Measurements from ENCODE around the gene VAPA. TPM values are rescaled to one million over a fixed set of nuclear protein-coding genes. Genes with fewer than 3 reads are reported as not detected.
A peak's percentile ranks its signal among the peaks of the same experiment; 100 is the strongest.

VAPA gene
- total and polyA plus RNA-seq, 9 of the 15 experiments (the other 6 are each of a cell fraction or from before 2014, with no cell fraction given), result 219 to 902 (median 526) TPM

DNA sequence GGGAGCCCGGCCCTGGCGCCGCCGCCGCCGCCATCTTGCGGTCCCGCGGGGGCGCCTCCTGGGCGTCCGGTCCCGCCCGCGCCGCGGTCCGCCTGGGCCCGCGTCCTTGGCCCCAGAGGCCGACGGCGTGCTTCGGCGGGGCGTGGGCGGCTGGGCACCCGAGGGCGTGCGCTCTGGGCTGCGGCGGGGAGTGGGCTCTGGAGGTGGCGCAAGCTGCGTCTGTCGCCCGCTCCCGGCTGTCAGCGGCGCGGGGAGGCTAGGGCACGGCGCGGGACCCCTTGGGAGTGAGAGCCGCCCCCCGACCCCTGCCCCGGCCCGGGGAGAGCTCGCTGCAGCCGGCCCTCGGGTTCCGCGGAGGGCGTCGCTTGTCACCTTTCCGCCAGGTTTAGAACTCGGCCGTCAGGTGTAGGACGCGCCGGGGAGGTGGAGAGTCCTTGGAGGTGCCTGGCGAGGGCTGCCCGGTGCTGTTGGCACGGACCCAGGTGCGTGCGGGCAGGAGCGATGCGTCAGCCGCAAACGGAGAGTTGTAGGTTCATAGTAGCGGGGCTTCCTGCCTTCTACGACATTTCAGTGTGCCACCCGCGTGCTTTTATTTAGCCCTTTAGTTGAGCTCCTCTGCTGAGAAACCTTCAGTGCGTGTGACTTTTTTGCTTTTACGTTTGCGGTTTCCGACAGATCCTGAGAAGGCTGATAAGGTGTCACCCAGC is 921 bp downstream of the VAPA start (continued):
- TF ChIP-seq ZNF778 (CRISPR knock-in tag; IDR thresholded peaks at IDR 0.05) (no peak), RBM22 (IDR thresholded peaks at IDR 0.05; ENCODE audit: low read depth, low read length, poor library complexity, severe bottlenecking) (no peak), SMARCB1 (IDR thresholded peaks at IDR 0.05; ENCODE audit: insufficient read length, low read depth) (no peak), POU5F1 (IDR thresholded peaks at IDR 0.05; ENCODE audit: borderline replicate concordance, low read depth, low read length, partially characterized antibody) (no peak), ZNF41 (CRISPR knock-in tag; conservative IDR thresholded peaks at IDR 0.05) (peak; percentile 10; the same call in 1 of the 2 replicates), ZNF444 (CRISPR knock-in tag; IDR thresholded peaks at IDR 0.05) (peak; percentile 50; the same call in 1 of the 2 replicates), GTF2E2 (tag; IDR thresholded peaks at IDR 0.05) (no peak), NCOA6 (IDR thresholded peaks at IDR 0.05) (no peak), MTF1 (CRISPR knock-in tag; IDR thresholded peaks at IDR 0.05; ENCODE audit: borderline replicate concordance) (no peak), ZNF766 (CRISPR knock-in tag; conservative IDR thresholded peaks at IDR 0.05) (no peak), TAF7 (tag; IDR thresholded peaks at IDR 0.05) (peak; percentile 33; the same call in 1 of the 2 replicates), ZNF707 (CRISPR knock-in tag; conservative IDR thresholded peaks at IDR 0.05) (peak; percentile 64; the same call in 1 of the 2 replicates), EZH2 (IDR thresholded peaks at IDR 0.05; ENCODE audit: borderline replicate concordance, low read depth, low read length) (no peak), CBX5 (IDR thresholded peaks at IDR 0.05; ENCODE audit: borderline replicate concordance, low read depth) (no peak), ELF2 (CRISPR knock-in tag; IDR thresholded peaks at IDR 0.05) (no peak), MECOM (CRISPR knock-in tag; IDR thresholded peaks at IDR 0.05) (no peak), SREBF1 (IDR thresholded peaks at IDR 0.05; ENCODE audit: borderline replicate concordance, low read depth, low read length) (no peak), ATF1 (CRISPR knock-in tag; IDR thresholded peaks at IDR 0.05) (no peak), ATF1 (tag; IDR thresholded peaks at IDR 0.05) (peak; percentile 73), USF2 (CRISPR knock-in tag; IDR thresholded peaks at IDR 0.05) (no peak)
- TF ChIP-seq, protein P1, sequence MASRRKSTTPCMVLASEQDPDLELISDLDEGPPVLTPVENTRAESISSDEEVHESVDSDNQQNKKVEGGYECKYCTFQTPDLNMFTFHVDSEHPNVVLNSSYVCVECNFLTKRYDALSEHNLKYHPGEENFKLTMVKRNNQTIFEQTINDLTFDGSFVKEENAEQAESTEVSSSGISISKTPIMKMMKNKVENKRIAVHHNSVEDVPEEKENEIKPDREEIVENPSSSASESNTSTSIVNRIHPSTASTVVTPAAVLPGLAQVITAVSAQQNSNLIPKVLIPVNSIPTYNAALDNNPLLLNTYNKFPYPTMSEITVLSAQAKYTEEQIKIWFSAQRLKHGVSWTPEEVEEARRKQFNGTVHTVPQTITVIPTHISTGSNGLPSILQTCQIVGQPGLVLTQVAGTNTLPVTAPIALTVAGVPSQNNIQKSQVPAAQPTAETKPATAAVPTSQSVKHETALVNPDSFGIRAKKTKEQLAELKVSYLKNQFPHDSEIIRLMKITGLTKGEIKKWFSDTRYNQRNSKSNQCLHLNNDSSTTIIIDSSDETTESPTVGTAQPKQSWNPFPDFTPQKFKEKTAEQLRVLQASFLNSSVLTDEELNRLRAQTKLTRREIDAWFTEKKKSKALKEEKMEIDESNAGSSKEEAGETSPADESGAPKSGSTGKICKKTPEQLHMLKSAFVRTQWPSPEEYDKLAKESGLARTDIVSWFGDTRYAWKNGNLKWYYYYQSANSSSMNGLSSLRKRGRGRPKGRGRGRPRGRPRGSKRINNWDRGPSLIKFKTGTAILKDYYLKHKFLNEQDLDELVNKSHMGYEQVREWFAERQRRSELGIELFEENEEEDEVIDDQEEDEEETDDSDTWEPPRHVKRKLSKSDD (conservative IDR thresholded peaks at IDR 0.05; ENCODE audit: low read length), result no peak
- TF ChIP-seq, protein P2, sequence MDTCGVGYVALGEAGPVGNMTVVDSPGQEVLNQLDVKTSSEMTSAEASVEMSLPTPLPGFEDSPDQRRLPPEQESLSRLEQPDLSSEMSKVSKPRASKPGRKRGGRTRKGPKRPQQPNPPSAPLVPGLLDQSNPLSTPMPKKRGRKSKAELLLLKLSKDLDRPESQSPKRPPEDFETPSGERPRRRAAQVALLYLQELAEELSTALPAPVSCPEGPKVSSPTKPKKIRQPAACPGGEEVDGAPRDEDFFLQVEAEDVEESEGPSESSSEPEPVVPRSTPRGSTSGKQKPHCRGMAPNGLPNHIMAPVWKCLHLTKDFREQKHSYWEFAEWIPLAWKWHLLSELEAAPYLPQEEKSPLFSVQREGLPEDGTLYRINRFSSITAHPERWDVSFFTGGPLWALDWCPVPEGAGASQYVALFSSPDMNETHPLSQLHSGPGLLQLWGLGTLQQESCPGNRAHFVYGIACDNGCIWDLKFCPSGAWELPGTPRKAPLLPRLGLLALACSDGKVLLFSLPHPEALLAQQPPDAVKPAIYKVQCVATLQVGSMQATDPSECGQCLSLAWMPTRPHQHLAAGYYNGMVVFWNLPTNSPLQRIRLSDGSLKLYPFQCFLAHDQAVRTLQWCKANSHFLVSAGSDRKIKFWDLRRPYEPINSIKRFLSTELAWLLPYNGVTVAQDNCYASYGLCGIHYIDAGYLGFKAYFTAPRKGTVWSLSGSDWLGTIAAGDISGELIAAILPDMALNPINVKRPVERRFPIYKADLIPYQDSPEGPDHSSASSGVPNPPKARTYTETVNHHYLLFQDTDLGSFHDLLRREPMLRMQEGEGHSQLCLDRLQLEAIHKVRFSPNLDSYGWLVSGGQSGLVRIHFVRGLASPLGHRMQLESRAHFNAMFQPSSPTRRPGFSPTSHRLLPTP (IDR thresholded peaks at IDR 0.05; ENCODE audit: borderline replicate concordance, extremely low read depth, insufficient read length), result no peak
